NCI-H526 (cell line): ENCODE measurements around the gene NETO1.

ENCODE experiments used
- DNase-seq, 2 experiments: peaks; one replicate each; lab custom pipeline; 2025; lab: John Stamatoyannopoulos, UW

NETO1 gene

GRCh38 chr18:72867746-72868584 lies at the start of gene NETO1:
NETO1 (minus strand) TSS chr18:72867987; CDS start chr18:72867291, 696 bp downstream.
- no peak for DNase-seq

GRCh38 chr18:72910045-72910444 lies 42.3 kb upstream of the NETO1 start:
- no peak for DNase-seq

- DNase-seq, result no peak
These were observed 40.4 kb upstream of the NETO1 start for GRCh38 chr18:72908181-72908580.

- no peak for DNase-seq
These were observed 35.2 kb upstream of the NETO1 start for GRCh38 chr18:72903033-72903432.

GRCh38 chr18:72899338-72899737 lies 31.6 kb upstream of the NETO1 start:
- DNase-seq, result no peak

GRCh38 chr18:72898870-72899269 lies 31.1 kb upstream of the NETO1 start:
- no peak for DNase-seq

- no peak for DNase-seq
These were observed 27.8 kb upstream of the NETO1 start for GRCh38 chr18:72895548-72895947.

- DNase-seq, result no peak
These were observed 10.8 kb upstream of the NETO1 start for GRCh38 chr18:72878561-72878960.

- no peak for DNase-seq
These were observed 10.4 kb upstream of the NETO1 start for GRCh38 chr18:72878143-72878542.

GRCh38 chr18:72871091-72871490 lies 3.3 kb upstream of the NETO1 start:
- DNase-seq, result no peak

- DNase-seq, result no peak
These were observed 1.7 kb upstream of the NETO1 start for GRCh38 chr18:72869226-72870185.

- no peak for DNase-seq
These were observed 918 bp upstream of the NETO1 start for GRCh38 chr18:72868585-72869225.

GRCh38 chr18:72866901-72867745 lies 664 bp downstream of the NETO1 start:
- DNase-seq, result no peak

GRCh38 chr18:72866442-72866900 lies 1.3 kb downstream of the NETO1 start:
- no peak for DNase-seq

GRCh38 chr18:72863754-72864153 lies 4.0 kb downstream of the NETO1 start:
- no peak for DNase-seq

- no peak for DNase-seq
These were observed 8.7 kb downstream of the NETO1 start for GRCh38 chr18:72859088-72859487.

- no peak for DNase-seq
These were observed 18.1 kb downstream of the NETO1 start for GRCh38 chr18:72849671-72850070.

- DNase-seq, result no peak
These were observed 19.1 kb downstream of the NETO1 start for GRCh38 chr18:72848503-72849237.

- DNase-seq, result no peak
These were observed 20.0 kb downstream of the NETO1 start for GRCh38 chr18:72847771-72848170.

- DNase-seq, result no peak
These were observed 20.9 kb downstream of the NETO1 start for GRCh38 chr18:72846736-72847533.
